Activated CD8-positive, alpha-beta memory T cell treated with anti-CD3 and anti-CD28 coated beads for 24 hours (primary cell): ENCODE data around the gene RETREG1.
"Not testable (repeated sequence)": the region's sequence is repeated elsewhere in the genome, so short reads cannot be mapped to it uniquely, and the experiment has no call there.

Experiments
- DNase-seq: peaks from one replicate; pipeline ENCODE4 v3.0.0-alpha.2; 2020

RETREG1 gene, protein sequence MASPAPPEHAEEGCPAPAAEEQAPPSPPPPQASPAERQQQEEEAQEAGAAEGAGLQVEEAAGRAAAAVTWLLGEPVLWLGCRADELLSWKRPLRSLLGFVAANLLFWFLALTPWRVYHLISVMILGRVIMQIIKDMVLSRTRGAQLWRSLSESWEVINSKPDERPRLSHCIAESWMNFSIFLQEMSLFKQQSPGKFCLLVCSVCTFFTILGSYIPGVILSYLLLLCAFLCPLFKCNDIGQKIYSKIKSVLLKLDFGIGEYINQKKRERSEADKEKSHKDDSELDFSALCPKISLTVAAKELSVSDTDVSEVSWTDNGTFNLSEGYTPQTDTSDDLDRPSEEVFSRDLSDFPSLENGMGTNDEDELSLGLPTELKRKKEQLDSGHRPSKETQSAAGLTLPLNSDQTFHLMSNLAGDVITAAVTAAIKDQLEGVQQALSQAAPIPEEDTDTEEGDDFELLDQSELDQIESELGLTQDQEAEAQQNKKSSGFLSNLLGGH

DNA sequence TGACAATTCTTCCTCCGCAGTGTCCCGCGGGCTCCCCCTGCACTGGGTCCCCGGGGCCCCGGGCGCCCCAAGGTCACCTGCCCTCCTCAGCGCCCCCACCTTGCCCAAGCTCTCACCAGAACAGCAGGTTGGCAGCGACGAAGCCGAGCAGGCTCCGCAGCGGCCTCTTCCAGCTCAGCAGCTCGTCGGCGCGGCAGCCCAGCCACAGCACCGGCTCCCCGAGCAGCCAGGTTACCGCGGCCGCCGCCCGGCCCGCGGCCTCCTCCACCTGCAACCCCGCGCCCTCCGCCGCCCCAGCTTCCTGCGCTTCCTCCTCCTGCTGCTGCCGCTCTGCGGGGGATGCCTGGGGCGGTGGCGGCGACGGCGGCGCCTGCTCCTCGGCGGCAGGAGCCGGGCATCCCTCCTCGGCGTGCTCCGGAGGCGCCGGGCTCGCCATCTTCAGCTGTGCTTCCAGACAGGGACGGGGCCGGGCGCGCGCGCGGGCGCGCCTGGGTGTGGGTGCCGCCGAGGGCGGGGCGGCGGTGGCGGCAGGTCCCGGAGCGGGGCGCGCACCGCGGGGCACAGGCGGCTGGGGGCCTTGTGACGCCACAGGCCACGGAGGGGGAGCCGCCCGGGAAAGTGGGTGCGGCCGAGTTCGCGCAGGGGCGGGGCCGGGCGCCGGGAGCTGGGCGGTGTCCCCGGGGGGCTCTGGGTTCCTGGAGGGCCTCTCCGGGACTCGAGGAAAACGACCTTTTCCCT, at the start of gene RETREG1:
Gene RETREG1 (minus strand): TSS at position 462 of the 738 bp plus-strand sequence. CDS start 26 bp downstream, at position 436.
- peak; percentile 91 for DNase-seq

DNA sequence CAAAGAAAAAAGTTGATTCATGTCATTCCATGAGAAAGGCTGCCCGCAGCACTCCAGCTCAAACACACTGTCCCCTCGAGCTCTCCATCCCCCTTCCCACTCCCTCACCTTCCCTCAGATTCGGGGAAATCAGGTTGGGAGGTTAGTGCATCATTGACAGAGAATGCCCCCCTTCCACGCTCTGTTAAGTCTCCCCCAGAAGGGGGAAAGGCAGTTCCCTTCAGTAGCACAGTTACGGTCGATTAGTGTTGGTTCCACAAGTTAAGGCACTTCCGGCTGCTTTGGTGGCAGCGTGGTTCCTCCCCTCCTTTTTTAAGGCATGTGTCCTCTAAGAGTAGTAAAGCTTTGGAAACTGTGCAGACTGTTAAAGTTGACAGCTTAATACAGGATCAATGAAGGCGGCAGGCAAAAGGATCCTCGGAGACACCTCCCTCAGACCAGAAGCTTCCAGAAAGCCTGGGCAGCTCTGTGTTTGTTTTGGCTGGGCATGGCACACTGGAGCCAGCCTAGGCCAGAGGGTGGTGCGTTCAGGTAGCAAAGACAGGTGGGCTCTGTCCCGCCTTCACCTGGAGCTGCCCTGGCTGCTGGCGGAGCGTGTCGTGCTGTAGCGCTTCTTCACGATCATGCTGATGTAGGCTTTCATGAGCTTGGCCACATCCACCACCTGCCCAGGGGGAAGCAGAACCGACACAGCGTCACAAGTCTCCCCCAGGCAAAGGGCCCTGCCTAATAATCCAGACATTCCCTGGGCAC, 49.5 kb upstream of the RETREG1 start:
- no peak for DNase-seq

DNA sequence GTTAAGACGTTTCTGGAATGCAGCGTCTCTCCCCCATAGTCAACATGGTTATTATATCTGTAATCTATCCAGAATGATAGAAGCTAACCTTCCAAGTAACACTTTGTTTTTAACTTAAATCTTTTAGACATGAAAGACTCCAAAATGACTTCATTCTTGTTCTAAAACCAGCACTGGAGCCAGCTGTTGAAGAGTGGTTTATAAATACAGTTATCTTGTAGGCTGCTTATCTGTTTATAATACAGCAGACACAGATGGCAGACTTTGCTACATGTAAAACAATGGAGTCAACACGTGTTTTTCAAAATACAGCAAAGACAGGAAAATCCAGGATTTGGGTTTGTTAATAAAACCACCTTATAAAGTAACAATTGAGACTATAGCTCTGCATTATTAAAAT, 48.8 kb upstream of the RETREG1 start:
- no peak for DNase-seq

DNA sequence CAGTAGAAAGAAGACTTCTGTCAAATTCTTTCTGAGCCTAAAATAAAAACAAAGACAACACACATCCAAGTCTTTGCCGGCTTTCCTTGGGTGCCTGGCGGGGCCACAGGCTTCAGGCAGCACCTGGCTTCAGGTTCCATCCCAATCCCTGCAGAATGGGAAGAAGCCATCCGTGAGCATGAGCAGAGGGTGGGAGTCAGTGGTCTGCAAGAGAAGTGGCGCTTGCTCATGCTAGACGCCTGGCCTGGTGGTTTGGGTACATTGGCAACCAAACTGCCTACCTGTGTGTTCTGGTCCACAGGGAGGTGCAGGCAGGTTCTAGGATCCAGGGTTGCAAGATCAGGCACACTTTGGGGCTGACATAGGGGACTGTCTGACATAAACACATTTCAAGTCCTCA, 47.6 kb upstream of the RETREG1 start:
- DNase-seq = no peak

DNA sequence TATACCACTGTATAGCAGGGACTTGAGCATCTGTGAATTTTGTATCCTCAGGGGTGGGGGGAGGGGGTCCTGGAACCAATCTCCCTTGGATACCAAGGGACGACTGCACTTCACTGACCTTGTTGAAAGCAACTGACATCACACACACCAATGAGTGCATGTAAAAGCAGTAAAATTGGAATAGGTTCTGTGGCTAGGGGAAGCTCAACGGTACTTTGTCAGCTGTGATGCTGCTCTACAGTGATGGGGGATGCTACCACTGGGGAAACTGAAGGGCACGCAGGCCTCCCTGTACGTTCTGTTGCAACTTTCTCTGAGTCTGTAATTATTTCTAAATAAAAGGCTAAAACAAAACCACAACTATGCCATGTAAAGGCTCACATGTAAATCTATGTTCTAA, 47.0 kb upstream of the RETREG1 start:
- no peak for DNase-seq

DNA sequence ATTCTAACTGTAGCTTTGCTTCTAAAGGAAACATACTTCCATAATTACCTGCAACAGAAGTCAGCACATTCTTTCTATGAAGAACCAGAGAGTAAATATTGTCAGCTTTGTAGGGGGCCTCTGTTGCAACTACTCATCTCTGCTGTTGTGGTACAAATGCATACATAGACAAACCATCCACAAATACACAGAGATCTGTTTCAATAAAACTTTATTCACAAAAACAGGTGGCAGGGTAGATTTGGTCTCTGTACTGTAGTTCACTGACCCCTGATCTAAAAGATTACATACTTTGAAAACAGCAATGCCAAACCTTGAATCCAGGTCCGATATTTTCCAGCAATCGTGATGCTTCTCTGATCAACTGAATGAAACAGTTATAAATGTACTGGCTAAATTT, 44.9 kb upstream of the RETREG1 start:
- no peak for DNase-seq

DNA sequence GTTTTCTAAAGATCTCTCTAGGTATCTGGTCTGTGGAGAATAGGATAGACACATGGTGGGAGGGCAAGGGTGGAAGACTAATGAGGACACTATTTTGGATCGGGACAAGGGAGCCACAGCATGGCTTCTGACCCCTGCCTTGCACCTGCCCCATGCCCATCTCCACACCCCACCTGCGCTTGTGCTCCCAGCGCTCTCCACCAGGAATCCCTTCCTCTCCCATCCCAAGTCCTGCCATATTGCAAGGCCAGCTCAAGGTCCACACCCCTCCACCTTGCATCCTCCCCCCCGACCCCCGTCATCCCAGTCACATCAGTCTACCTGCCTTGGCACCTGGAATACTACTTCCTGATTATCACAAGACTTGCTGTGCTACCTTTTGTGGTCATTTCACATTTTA, 44.2 kb upstream of the RETREG1 start:
- DNase-seq = no peak

DNA sequence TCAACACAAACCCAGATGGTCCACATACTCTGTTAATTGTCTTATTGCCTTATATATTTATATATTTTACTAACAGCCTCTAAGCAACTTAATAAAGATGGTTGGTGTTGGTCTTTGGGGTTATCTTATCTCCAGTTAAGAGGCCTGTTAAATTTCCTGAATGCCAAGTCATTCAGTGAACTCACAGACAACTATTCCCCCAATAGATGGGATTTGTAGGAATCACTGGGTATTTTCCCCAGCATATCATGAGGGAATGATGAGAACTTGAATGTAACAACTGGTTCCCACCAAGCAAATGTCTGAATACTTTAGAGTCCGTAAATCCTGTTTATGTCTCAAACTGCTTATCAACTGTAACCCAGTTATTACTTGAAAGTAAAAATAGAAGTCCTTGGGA, 42.7 kb upstream of the RETREG1 start:
- no peak for DNase-seq

DNA sequence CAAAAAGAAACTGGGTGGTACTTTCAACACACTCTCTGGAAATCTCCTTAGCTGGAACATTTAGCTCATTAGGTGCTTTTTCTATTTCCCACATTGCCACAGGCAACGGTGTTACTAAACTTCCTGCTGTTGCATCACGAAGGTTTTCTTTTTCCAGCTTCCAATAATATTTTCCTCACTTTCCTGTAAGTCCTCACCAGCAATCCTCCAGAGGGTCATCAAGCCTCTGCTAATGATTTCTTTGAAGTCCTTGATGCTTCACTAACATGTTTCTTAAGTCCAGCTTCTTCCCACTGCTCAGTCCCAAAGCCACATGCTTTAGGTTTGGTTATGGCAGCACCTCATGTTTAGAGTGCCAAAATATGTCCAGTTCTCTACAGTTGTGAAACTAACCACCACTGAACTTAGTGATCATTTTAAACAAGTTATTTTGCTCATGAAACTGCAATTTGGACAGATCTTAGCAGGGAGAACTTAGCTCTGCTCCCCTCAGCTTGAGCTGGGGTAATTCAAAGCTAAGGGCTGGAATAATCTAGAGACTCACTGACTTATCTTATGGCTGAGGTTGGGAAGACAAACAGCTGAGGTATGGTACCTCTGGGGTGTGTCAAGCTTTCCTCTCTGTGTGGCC, 39.9 kb upstream of the RETREG1 start:
- DNase-seq = no peak

DNA sequence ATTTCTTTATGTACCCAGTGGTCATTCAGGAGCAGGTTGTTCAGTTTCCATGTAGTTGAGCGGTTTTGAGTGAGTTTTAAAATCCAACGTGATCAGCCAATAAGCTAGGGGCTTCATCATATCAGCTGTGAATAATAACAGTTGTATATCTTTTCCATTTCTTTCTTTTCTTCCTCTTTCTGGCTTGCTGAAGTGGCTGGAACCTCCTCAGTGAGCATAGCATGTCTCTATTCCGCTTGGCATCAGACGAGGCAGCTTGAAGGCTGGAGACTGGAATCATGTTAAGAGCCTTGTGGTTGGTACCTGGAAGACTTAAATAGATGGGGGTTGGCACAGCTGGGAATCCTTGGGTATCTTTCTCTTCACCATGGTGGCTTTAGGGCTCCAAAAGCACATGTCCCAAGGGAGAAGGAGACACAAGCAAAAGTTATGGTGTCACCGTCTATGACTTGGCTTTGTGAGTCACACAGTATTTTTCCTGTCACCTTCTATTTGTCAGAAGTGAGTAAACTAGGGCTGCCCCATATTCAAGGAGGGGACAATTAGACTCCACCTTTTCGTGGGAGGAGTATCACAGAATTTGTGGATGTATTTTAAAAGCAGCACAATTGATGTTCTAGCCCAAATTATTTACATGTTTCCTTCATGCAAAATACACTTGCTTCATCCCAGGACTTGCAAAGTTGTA, 38.0 kb upstream of the RETREG1 start:
- DNase-seq = no peak

DNA sequence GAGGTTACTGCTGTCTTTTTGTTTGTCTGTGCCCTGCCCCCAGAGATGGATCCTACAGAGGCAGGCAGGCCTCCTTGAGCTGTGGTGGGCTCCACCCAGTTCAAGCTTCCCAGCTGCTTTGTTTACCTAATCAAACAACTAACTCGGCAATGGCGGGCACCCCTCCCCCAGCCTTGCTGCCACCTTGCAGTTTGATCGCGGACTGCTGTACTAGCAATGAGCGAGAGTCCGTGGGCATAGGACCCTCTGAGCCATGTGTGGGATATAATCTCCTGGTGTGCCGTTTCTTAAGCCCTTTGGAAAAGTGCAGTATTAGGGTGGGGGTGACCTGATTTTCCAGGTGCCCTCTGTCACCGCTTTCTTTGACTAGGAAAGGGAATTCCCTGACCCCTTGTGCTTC, 31.9 kb upstream of the RETREG1 start:
- DNase-seq = not testable (repeated sequence)

DNA sequence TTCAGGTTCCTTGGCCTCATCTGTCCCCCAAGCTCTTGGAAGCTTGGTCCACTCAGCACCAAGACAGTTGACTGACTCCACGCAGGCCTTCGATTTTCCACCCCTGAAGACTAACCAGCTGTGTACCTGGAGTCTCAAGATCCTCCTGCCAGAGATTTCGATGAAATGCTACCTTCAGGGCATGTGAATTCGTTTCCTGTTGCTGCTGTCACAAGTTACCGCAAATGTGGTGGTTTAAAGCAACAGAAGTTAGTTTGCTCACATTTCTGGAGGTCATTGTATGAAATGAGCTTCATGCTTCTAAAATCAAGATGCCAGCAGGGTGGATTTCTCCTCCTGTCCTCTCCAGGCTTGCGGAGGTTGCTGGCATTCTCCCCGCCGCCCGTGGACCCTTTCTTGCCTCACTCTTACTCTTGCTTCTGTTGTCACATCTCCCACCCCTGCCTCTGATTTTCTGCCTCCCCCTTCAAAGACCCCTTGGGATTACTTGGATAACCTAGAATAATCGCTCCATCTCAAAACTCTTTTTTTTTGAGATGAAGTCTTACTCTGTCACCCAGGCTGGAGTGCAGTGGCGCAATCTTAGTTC, 27.6 kb upstream of the RETREG1 start:
- DNase-seq = no peak

DNA sequence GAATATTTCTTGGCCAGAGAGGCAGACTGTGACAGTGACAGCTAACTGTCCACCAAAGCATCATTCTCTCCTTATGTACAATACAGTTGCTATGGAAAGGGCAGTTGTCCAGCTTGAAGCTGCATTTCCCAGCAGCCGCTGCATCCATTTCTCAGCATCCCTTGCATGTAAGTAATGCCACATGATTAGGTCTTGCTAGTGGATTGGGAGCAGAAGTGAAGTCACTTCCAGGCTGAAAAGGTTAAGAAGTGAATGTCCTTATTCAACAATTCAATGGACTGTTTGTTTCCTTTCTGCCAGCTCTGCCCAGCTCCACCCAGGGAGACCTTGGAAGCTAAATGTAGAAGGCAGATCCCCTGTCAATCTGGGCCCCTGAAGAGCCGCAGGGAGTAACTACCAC, 26.1 kb upstream of the RETREG1 start:
- DNase-seq = no peak

DNA sequence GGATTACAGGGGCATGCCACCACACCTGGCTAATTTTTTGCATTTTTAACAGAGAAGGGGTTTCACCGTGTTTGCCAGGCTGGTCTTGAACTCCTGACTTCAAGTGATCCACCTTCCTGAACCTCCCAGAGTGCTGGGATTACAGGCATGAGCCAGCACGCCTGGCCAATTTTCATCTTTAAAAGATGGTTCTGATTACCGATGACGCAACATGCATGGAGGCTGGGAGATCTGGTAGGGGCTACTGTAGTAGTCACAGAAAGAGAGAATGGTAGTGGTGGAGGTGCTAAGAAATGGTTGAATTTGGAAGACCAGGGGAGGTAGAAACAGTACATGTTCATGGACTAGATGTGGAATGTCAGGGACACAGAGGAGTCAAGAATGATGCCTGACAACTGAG, 22.4 kb upstream of the RETREG1 start:
- DNase-seq = no peak

DNA sequence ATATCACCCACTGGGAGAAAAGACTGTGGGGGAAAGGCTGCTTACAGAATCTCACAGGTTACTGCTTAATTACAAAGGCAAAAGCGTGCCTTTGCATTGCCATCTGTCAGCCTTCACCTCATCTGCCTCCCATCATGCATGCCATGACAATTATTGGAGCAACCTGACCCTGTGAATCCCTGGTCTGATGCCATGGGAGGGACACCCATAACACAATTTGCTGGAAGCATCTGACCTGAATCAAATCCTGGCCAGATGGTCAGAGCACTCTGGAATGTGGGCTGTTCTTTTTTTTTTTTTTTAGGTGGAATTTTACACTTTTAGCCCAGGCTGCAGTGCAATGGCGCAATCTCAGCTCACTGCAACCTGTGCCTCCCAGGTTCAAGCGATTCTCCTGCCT, 11.6 kb upstream of the RETREG1 start:
- DNase-seq = peak; percentile 15

DNA sequence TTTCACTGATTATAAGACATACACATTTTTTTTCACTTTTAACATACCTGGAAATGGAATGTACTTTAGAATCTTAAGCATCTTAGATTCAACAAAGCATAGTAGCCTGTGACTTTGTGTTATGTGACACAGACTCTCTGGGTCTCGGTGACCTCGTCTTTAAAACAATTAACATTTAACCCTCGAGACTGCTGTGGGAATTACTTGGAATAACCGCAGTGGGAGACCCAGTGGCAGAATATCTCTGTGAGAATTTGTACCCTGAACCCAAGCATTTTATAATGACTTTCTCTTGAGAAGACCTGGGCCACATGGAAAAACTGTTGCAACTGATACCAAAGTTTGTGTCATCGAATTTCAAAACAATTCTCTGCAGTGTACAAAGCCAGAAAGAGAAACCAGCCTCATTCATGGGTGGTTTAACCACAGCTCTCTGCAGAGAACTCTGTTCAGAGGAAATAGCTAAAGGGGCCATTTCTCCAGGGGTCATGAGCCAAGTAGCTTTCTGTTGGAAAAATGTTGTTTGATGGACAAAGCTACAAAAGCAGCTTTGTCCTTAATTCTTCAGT, 10.0 kb upstream of the RETREG1 start:
- peak; percentile 70 for DNase-seq

DNA sequence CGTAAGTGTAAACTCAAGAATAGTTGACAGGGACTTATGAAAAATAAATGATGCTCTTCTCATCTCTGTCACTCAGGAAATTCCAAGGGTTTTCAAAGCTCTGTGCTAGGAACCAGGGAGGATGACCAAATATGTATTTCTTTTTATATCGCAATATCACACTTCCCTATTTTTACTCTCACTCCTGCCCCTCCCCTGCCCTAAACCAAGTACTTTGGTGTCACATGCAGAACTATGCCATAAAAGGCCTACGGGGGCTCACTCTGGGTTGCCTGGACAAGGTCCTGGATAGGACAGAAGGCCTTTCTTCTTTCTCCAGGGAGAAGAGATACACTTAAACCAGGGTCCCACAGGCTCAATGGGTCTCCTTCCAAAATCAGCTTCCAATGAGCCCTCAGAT, 8.3 kb upstream of the RETREG1 start:
- DNase-seq = peak; percentile 53

DNA sequence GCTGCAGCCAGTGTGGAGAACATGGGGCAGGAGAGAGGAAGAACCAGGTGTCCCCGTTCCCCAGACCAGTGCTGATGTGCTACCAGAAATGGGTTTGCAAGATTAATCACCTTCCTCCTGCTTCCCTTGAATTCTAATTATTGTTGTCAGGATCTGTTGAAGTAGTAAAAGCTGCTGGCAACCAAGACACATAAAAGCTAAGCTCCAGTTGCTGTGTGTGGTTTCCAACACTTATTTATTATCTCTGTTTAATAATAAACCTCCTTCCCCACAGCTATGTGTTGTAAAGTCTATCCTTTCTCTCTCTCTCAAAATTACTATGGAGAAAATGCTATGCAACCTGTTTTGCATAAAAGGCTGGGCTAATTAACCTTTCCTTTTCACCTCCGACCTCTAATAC, 2.3 kb upstream of the RETREG1 start:
- no peak for DNase-seq

DNA sequence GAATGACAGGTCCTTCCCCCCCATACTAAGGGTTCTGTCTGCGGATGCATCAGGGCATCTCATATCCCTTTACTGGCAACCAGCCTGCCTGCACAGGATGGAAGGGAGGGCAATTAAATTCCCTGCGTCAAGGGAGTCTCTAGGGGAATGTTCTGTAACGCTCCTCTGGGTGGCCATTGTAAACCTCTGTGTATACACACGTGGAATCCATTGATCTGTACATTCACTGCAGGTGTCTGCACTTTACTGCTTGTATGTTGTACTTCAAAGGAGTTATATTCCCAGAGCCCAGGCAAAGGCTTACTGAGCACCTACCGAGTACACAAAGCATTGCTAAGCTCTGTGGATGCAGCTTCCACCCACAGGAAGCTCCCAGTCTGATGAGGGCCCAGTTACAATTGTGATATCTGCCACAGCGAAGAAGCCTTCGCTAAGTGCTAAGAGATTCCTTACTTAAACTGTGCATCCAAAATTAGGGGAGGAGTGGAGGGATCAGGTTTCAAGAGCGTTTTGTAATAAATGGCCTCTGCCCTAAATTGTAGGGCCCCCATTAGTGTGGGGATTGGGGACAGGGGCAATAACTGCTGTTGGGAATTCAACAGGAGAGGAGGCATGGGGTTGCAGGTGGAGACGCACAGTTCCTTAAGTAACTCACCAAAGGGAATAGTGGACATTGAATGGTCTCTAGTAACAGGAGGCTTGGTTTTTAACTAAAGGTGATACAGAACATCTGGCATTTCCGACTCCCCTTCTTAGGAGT, 1.5 kb upstream of the RETREG1 start:
- DNase-seq = no peak

DNA sequence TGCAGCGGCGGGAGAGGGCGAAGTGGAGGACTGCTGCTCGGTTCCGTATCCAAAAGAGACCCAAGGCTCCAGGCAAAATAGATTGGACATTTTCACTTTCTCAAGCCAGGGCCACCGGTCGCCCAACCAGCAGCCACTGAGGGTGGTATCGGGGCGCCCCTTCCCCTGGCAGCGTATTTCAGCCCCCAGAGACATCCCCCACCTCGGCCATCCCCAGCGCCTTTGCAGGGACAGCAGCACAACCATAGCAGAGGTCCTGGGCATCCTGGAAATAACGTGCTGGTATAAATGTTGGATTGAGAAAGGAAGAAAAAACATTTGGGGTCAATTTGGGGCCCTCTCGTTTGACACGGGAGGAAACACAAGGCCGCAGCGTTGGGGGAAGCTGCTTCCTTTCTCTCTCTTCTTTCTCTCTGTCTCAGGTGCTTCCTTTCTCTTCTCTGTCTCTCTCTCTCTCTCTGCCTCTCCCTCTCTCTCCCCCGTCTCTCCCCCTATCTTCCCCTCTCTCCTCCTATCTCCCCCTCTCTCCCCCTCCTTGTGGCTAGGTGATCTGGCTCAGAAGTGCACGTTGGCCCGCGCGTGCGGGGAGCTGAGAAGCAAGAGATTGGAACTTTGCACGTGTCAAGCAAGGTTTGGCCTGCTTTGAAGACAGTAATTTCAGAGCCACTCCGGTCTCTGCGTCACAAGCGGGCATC, 624 bp upstream of the RETREG1 start:
- DNase-seq = peak; percentile 79
